Stimulated activated naive B cell treated with anti-CD40 and anti-IgM and Interleukin-4, amounts not matched to agents 10 μg/mL and 1 μg/mL and 100 μg/mL, for 72 hours (primary cell): Measurements from ENCODE around the gene KRTAP4-5.
"Not testable (repeated sequence)": the region's sequence is repeated elsewhere in the genome, so short reads cannot be mapped to it uniquely, and the experiment has no call there.

Experiments used
- ATAC-seq, 2 donors: fragments of 150-1000 bp; cut with Tn5 transposase; replicated peaks; 2 replicates each; pipeline ENCODE4 v1.10.0; 2021; ENCODE audit warnings: moderate library complexity in 1 of 2
- DNase-seq: peaks from one replicate; pipeline ENCODE4 v3.0.0; 2021
- H3K27ac Mint-ChIP-seq: one replicate; pipeline ENCODE4 v1.8.0; 2022; ENCODE audit warnings: mild to moderate bottlenecking, mixed read lengths
- H3K27me3 Mint-ChIP-seq, 2 donors: one replicate each; pipeline ENCODE4 v1.8.0; 2022; ENCODE audit warnings: mixed read lengths in 2 of 2
- H3K36me3 Mint-ChIP-seq, 2 donors: one replicate each; pipeline ENCODE4 v1.8.0; 2022; ENCODE audit warnings: mixed read lengths in 2 of 2, mild to moderate bottlenecking in 1 of 2
- H3K4me1 Mint-ChIP-seq, 2 donors: one replicate each; pipeline ENCODE4 v1.8.0; 2022; ENCODE audit warnings: mixed read lengths in 2 of 2, mild to moderate bottlenecking in 1 of 2
- H3K4me3 Mint-ChIP-seq, 2 donors: one replicate each; pipeline ENCODE4 v1.8.0; 2022; ENCODE audit warnings: mild to moderate bottlenecking in 2 of 2, mixed read lengths in 2 of 2, moderate library complexity in 1 of 2
- H3K9me3 Mint-ChIP-seq, 2 donors: one replicate each; pipeline ENCODE4 v1.8.0; 2022; ENCODE audit warnings: mixed read lengths in 2 of 2, mild to moderate bottlenecking in 1 of 2

The KRTAP4-5 gene

GRCh38 chr17:41108728-41109386 lies 40.8 kb downstream of the KRTAP4-5 start:
- Mint-ChIP-seq H3K27ac (peak overlapping the region; percentile 52), H3K4me3 (peak overlapping the region; percentile 45 to 54), H3K4me1 (peaks cover 25 to 29% of the 10 kb centered on the region in 2 donors)
- DNase-seq, H3K36me3 Mint-ChIP-seq, H3K9me3 Mint-ChIP-seq, H3K27me3 Mint-ChIP-seq: not testable (repeated sequence)
- peak; percentile 85 to 93 for ATAC-seq

DNA sequence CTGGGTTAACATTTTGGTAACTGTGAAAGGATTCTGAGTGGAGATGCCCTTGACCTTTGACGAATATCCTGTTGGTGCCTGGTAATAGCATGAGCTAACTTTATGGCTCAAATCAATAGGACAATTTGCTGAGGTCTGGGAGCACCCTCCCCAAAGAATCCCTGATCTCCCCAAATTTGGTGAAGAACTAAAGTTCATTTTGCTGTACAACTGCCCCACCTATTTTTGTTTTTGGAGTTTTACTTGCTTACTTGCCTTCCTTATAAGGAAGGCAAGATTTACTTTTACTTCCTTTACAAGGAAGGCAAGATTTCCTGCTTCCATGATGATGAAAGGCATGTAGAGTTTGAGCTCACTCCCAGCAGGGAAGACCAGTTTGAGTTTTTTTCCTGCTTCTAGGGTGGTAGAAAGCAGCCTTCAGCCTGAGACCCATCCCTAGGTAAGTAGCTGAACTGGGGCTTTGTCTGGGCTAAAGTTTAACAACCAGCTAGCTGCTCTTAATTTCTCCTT lies 41.6 kb downstream of the KRTAP4-5 start:
- H3K4me3 Mint-ChIP-seq: peak overlapping the region in 1 of 2 donors; percentile 54
- DNase-seq (no peak), ATAC-seq (no peak)
- H3K27ac Mint-ChIP-seq: peak overlapping the region; percentile 67
- peaks cover 6% of the 10 kb centered on the region in 2 donors for H3K36me3 Mint-ChIP-seq
- no peaks in the 10 kb centered on the region for H3K9me3 Mint-ChIP-seq
- H3K4me1 Mint-ChIP-seq: peaks cover 28 to 29% of the 10 kb centered on the region in 2 donors
- H3K27me3 Mint-ChIP-seq: peaks cover 0 to 5% of the 10 kb centered on the region in 2 donors

DNA sequence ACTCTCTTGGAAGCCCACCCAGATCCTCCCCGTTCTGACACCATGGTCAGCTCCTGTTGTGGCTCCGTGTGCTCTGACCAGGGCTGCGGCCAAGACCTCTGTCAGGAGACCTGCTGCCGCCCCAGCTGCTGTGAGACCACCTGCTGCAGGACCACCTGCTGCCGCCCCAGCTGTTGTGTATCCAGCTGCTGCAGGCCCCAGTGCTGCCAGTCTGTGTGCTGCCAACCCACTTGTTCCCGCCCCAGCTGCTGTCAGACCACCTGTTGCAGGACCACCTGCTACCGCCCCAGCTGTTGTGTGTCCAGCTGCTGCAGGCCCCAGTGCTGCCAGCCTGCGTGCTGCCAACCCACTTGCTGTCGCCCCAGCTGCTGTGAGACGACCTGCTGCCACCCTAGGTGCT lies 44.3 kb downstream of the KRTAP4-5 start, which contains the start of gene KRTAP4-9:
TSS of gene KRTAP4-9 (plus strand) at position 43 of the 400 bp plus-strand sequence. CDS start at position 43, 0 bp downstream.
- not testable (repeated sequence) for ATAC-seq, H3K27ac Mint-ChIP-seq, H3K9me3 Mint-ChIP-seq, H3K27me3 Mint-ChIP-seq, H3K4me3 Mint-ChIP-seq, H3K36me3 Mint-ChIP-seq, DNase-seq
- peaks cover 38 to 39% of the 10 kb centered on the region in 2 donors for H3K4me1 Mint-ChIP-seq

DNA sequence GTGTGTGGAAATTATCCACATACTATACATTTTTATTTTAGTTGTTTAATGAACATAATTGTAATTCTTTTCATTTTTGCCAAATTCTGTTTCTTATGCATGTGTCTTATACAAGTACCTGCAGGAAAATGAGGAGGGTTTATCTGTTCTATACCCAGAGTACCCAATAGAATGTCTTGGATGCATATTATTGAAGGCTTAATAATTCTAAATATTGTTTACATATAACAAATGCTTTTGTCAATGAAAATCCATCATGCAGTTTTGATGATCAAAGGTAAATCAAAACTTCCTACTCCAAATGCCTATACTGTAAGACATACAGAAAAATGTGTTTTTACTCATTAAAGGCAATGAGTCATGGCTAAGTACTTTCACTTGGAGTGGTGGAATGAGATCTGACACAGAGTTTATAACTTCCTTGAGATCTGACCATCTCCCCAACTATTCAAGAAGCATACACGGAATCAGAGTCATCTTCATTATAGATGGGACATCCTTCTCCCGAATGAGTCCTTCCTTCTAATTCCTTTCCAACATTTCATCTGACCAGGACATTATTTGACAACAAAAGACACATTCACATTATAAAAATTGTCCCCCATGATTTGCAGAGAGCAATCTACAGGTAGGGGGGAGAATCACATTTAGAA lies 45.1 kb downstream of the KRTAP4-5 start:
- H3K36me3 Mint-ChIP-seq, ATAC-seq, H3K4me3 Mint-ChIP-seq, H3K9me3 Mint-ChIP-seq, H3K27me3 Mint-ChIP-seq, DNase-seq, H3K27ac Mint-ChIP-seq: not testable (repeated sequence)
- peaks cover 38 to 39% of the 10 kb centered on the region in 2 donors for H3K4me1 Mint-ChIP-seq

GRCh38 chr17:41103896-41104295 lies 45.7 kb downstream of the KRTAP4-5 start:
- DNase-seq: no peak
- Mint-ChIP-seq H3K27ac (no peak overlapping the region), H3K9me3 (no peaks in the 10 kb centered on the region), H3K4me3 (no peak overlapping the region), H3K27me3 (peaks cover 0 to 5% of the 10 kb centered on the region in 2 donors), H3K4me1 (peaks cover 36% of the 10 kb centered on the region in 2 donors), H3K36me3 (no peaks in the 10 kb centered on the region)
- ATAC-seq: no peak

DNA sequence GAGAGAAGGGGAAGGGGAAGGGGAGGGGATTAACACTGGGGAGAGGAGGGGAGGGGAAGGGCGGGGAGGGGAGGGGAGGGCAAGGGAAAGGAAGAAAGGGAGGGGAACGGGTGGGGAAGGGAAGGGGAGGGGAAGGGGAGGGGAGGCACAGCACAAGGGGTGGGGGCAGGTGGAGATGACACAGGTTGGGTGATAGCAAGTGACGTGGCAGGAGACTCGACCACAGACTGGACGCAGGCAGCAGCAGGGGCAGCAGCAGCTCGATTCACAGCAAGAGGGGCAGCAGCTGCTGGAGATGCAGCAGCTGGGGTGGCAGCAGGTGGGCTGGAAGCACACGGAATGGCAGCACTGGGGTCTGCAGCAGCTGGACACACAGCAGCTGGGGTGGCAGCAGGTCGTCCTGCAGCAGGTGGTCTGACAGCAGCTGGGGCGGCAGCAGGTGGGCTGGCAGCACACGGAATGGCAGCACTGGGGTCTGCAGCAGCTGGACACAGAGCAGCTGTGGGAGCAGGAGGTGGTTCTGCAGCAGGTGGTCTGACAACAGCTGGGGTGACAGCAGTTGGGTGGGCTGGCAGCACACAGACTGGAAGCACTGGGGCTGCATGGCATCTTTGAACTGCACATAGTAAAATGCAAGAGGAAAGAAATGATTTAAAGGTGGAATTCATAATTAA lies 47.9 kb downstream of the KRTAP4-5 start, which contains the start of gene KRTAP4-16:
TSS of gene KRTAP4-16 (minus strand) at position 624 of the 674 bp plus-strand sequence. CDS start at position 624, 0 bp downstream.
- Mint-ChIP-seq H3K4me3 (no peak within 1 kb of the TSS), H3K36me3 (no peaks in the 10 kb centered on the region), H3K27ac (peak within 1 kb of the TSS; percentile 37), H3K27me3 (peaks cover 6 to 14% of the 10 kb centered on the region in 2 donors), H3K9me3 (no peaks in the 10 kb centered on the region), H3K4me1 (peaks cover 21 to 25% of the 10 kb centered on the region in 2 donors)
- ATAC-seq (no peak), DNase-seq (no peak)

GRCh38 chr17:41099682-41100480 lies 49.7 kb downstream of the KRTAP4-5 start:
- DNase-seq, H3K36me3 Mint-ChIP-seq, H3K9me3 Mint-ChIP-seq, H3K27ac Mint-ChIP-seq, H3K27me3 Mint-ChIP-seq: not testable (repeated sequence)
- ATAC-seq: peak in 1 of 2 donors; percentile 53
- Mint-ChIP-seq H3K4me3 (peak overlapping the region in 1 of 2 donors; percentile 11), H3K4me1 (peaks cover 20 to 21% of the 10 kb centered on the region in 2 donors)
